GM12872 (cell line): ENCODE measurements around the gene CLEC4D.
A peak's percentile ranks its signal among the peaks of the same experiment; 100 is the strongest.

ENCODE experiments used
- CTCF ChIP-seq: IDR thresholded peaks from 3 replicates; pipeline ENCODE4 v1.5.1; 2011; ENCODE audit warnings: low read depth, mild to moderate bottlenecking, low read length, moderate library complexity; ENCODE audit not compliant: insufficient read depth

The CLEC4D gene

GRCh38 chr12:8541562-8541961, 28.3 kb downstream of the CLEC4D start:
- no peak for TF ChIP-seq CTCF

GRCh38 chr12:8544295-8544694, 31.0 kb downstream of the CLEC4D start:
- peak; percentile 87 for TF ChIP-seq CTCF

GRCh38 chr12:8546591-8546990, 33.3 kb downstream of the CLEC4D start:
- TF ChIP-seq CTCF = no peak

GRCh38 chr12:8547645-8548044, 34.3 kb downstream of the CLEC4D start:
- no peak for TF ChIP-seq CTCF

- no peak for TF ChIP-seq CTCF
Measured at GRCh38 chr12:8548192-8548591, 34.9 kb downstream of the CLEC4D start.

- no peak for TF ChIP-seq CTCF
Measured at GRCh38 chr12:8549381-8549780, 36.1 kb downstream of the CLEC4D start.

- peak; percentile 27; the same call in 1 of the 3 replicates for TF ChIP-seq CTCF
Measured at GRCh38 chr12:8553088-8553627, 39.9 kb downstream of the CLEC4D start.
